ENCODE data around the gene RIMBP2.

DNA sequence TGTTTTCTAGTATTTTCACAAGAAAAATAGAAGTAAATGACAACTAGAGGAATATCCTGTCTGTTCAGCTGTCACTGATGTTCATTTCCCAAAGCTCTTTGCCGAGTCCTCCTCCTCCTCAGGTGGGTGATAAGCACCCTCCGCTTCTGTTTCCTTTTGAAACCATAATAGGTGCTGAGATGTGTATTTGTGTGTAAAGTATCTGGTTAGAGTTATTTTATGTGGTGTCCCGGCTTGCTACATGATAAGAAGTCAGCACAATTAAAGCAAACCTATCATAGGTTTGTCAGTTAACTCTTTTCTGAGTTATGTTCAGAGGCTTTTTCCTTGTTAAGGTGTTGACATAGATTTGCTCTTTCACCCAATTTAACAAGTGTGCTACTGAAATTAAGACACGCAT is 296.0 kb downstream of the RIMBP2 start:
- TF ChIP-seq, protein P1, sequence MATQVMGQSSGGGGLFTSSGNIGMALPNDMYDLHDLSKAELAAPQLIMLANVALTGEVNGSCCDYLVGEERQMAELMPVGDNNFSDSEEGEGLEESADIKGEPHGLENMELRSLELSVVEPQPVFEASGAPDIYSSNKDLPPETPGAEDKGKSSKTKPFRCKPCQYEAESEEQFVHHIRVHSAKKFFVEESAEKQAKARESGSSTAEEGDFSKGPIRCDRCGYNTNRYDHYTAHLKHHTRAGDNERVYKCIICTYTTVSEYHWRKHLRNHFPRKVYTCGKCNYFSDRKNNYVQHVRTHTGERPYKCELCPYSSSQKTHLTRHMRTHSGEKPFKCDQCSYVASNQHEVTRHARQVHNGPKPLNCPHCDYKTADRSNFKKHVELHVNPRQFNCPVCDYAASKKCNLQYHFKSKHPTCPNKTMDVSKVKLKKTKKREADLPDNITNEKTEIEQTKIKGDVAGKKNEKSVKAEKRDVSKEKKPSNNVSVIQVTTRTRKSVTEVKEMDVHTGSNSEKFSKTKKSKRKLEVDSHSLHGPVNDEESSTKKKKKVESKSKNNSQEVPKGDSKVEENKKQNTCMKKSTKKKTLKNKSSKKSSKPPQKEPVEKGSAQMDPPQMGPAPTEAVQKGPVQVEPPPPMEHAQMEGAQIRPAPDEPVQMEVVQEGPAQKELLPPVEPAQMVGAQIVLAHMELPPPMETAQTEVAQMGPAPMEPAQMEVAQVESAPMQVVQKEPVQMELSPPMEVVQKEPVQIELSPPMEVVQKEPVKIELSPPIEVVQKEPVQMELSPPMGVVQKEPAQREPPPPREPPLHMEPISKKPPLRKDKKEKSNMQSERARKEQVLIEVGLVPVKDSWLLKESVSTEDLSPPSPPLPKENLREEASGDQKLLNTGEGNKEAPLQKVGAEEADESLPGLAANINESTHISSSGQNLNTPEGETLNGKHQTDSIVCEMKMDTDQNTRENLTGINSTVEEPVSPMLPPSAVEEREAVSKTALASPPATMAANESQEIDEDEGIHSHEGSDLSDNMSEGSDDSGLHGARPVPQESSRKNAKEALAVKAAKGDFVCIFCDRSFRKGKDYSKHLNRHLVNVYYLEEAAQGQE (IDR thresholded peaks at IDR 0.05; ENCODE audit: unreplicated experiment), result no peak
- TF ChIP-seq EZH2 (IDR thresholded peaks at IDR 0.05; ENCODE audit: low read depth, unreplicated experiment), result no peak
